Measurements from ENCODE around the gene ACOX2.

The ACOX2 gene

DNA sequence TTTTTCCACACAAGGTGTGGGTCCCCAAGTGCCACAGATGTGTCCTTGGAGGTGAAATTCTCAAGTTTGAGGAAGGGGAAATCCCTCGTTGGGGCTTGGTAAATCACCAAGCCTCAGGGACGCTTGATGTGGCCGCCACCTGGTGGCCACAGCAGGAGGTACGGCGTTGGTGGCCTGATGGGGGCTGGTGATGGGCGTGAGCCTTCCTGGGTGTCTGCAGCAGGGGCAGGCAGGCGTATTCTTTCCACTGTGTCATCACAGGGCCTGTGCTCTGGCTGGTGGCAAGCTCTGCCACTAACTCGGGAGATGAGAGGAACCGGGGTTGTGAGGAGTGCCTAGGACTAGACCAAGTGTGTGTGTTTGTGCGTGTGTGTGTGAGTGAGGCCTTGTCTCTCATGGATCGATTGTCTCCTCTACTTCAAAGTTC is 4.2 kb downstream of the ACOX2 start:
- H3K4me1 ChIP-seq (ENCODE audit: control insufficient read depth, low read length): peaks cover 11% of the 10 kb centered on the region; the same call in 1 of the 2 replicates
- no peak overlapping the region for H3K4me3 ChIP-seq (ENCODE audit: low read length)

DNA sequence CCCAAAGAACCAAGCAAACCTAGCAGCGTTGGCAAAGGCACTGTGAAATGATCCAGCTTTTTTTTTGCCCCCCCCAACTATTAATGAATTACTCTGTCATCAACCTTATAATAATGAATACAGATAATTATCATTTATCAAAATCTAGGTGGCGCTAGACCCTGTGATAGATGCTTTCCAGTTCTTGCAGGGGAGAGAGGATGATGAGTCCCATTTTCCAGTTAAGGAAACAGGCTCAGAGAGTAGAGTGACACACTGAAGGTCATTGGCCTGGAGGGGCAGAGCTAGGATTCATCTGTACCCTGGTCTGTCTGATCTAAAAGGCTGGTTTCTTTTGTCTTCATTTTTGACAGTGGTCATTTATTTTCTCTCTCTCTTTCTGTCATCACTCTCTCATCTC is 5.0 kb downstream of the ACOX2 start:
- Histone ChIP-seq H3K79me2 (ENCODE audit: control insufficient read depth, low read length) (no peaks in the 10 kb centered on the region), H3K27me3 (ENCODE audit: control insufficient read depth, low read length) (no peaks in the 10 kb centered on the region), H3K4me3 (ENCODE audit: low read length) (no peak overlapping the region), H3F3A (ENCODE audit: control insufficient read depth, insufficient read depth) (no peaks in the 10 kb centered on the region), H3K9me2 (replicated peaks; ENCODE audit: control insufficient read depth, low read length) (no peaks in the 10 kb centered on the region), H3K4me2 (ENCODE audit: low read length) (no peak overlapping the region), H3K9me3 (ENCODE audit: control insufficient read depth, insufficient read depth, low read length) (no peaks in the 10 kb centered on the region), H4K20me1 (ENCODE audit: control insufficient read depth, insufficient read depth, low read depth, low read length) (no peaks in the 10 kb centered on the region), H3K36me3 (ENCODE audit: control insufficient read depth, low read length) (no peaks in the 10 kb centered on the region), H3K4me1 (ENCODE audit: control insufficient read depth, low read length) (peaks cover 11% of the 10 kb centered on the region; the same call in 1 of the 2 replicates), H3K27ac (ENCODE audit: low read depth, low read length) (no peak overlapping the region)
- TF ChIP-seq, protein P1, sequence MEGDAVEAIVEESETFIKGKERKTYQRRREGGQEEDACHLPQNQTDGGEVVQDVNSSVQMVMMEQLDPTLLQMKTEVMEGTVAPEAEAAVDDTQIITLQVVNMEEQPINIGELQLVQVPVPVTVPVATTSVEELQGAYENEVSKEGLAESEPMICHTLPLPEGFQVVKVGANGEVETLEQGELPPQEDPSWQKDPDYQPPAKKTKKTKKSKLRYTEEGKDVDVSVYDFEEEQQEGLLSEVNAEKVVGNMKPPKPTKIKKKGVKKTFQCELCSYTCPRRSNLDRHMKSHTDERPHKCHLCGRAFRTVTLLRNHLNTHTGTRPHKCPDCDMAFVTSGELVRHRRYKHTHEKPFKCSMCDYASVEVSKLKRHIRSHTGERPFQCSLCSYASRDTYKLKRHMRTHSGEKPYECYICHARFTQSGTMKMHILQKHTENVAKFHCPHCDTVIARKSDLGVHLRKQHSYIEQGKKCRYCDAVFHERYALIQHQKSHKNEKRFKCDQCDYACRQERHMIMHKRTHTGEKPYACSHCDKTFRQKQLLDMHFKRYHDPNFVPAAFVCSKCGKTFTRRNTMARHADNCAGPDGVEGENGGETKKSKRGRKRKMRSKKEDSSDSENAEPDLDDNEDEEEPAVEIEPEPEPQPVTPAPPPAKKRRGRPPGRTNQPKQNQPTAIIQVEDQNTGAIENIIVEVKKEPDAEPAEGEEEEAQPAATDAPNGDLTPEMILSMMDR (IDR thresholded peaks at IDR 0.05; ENCODE audit: low read depth, low read length, poor library complexity, severe bottlenecking): peak; percentile 56
- TF ChIP-seq EZH2phosphoT487 (IDR thresholded peaks at IDR 0.05; ENCODE audit: borderline replicate concordance, low read length): no peak

More for the DNA sequence above, 4.2 kb downstream of the ACOX2 start:
- H3K4me2 ChIP-seq (ENCODE audit: low read length): peak overlapping the region; percentile 10
- H3K27ac ChIP-seq (ENCODE audit: low read depth, low read length): no peak overlapping the region
- H3K9me2 ChIP-seq (replicated peaks; ENCODE audit: control insufficient read depth, low read length): no peaks in the 10 kb centered on the region
- H4K20me1 ChIP-seq (ENCODE audit: control insufficient read depth, insufficient read depth, low read depth, low read length): no peaks in the 10 kb centered on the region
- H3K9me3 ChIP-seq (ENCODE audit: control insufficient read depth, insufficient read depth, low read length): no peaks in the 10 kb centered on the region
- no peaks in the 10 kb centered on the region for H3K27me3 ChIP-seq (ENCODE audit: control insufficient read depth, low read length)
- no peaks in the 10 kb centered on the region for H3K36me3 ChIP-seq (ENCODE audit: control insufficient read depth, low read length)
- no peaks in the 10 kb centered on the region for H3F3A ChIP-seq (ENCODE audit: control insufficient read depth, insufficient read depth)
- H3K79me2 ChIP-seq (ENCODE audit: control insufficient read depth, low read length): no peaks in the 10 kb centered on the region
- TF ChIP-seq, protein P1 (IDR thresholded peaks at IDR 0.05; ENCODE audit: low read depth, low read length, poor library complexity, severe bottlenecking): peak; percentile 96
- no peak for TF ChIP-seq EZH2phosphoT487 (IDR thresholded peaks at IDR 0.05; ENCODE audit: borderline replicate concordance, low read length)

DNA sequence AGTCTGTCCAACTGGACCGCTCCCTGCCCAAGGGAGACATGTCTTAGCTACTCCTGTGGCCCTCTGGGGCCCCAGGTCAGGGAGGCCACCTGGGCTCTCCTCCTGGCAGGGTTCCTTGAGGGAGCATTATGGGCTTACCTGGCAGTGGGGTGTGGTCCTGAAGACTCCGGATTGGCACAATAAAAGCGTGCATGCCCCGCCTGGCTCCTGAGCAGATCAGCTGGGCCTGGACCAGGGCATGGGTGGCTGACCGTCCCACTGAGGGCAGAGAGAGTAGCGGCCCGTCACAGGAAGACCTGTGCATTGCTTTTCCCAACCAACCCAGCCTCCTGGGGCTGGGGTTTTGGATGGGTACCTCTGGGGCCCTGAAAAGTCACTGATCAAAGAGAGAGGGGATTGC is 5.4 kb downstream of the ACOX2 start:
- Histone ChIP-seq H3K4me1 (ENCODE audit: control insufficient read depth, low read length) (peaks cover 11% of the 10 kb centered on the region; the same call in 1 of the 2 replicates), H3K27me3 (ENCODE audit: control insufficient read depth, low read length) (no peaks in the 10 kb centered on the region), H3K36me3 (ENCODE audit: control insufficient read depth, low read length) (no peaks in the 10 kb centered on the region), H3K9me2 (replicated peaks; ENCODE audit: control insufficient read depth, low read length) (no peaks in the 10 kb centered on the region), H3K27ac (ENCODE audit: low read depth, low read length) (no peak overlapping the region), H3K4me2 (ENCODE audit: low read length) (no peak overlapping the region), H4K20me1 (ENCODE audit: control insufficient read depth, insufficient read depth, low read depth, low read length) (no peaks in the 10 kb centered on the region), H3K79me2 (ENCODE audit: control insufficient read depth, low read length) (no peaks in the 10 kb centered on the region), H3K9me3 (ENCODE audit: control insufficient read depth, insufficient read depth, low read length) (no peaks in the 10 kb centered on the region), H3F3A (ENCODE audit: control insufficient read depth, insufficient read depth) (no peaks in the 10 kb centered on the region), H3K4me3 (ENCODE audit: low read length) (no peak overlapping the region)
- no peak for TF ChIP-seq EZH2phosphoT487 (IDR thresholded peaks at IDR 0.05; ENCODE audit: borderline replicate concordance, low read length)
- TF ChIP-seq, protein P1 (IDR thresholded peaks at IDR 0.05; ENCODE audit: low read depth, low read length, poor library complexity, severe bottlenecking): no peak

Data from DOHH2 (cell line).